H9 (cell line): ENCODE measurements around the gene GSC2. TPM values are rescaled to one million over a fixed set of nuclear protein-coding genes. Genes with fewer than 3 reads are reported as not detected.
A peak's percentile ranks its signal among the peaks of the same experiment; 100 is the strongest.

ENCODE experiments used
- DNase-seq: peaks from one replicate; pipeline ENCODE4 v3.0.0-alpha.2; 2017
- H2AFZ ChIP-seq: one replicate; pipeline ENCODE4 v1.6.1; 2013; ENCODE audit warnings: mild to moderate bottlenecking, low read length, control low read depth, moderate library complexity
- H2AK5ac ChIP-seq: 2 replicates; pipeline ENCODE4 v1.6.1; 2013; ENCODE audit warnings: low read length, control low read depth, mixed read lengths; ENCODE audit not compliant: insufficient read length
- H2BK120ac ChIP-seq: one replicate; pipeline ENCODE4 v1.6.1; 2013; ENCODE audit warnings: low read depth, mild to moderate bottlenecking, low read length, control low read depth, inconsistent platforms; ENCODE audit not compliant: poor library complexity, severe bottlenecking
- H2BK12ac ChIP-seq: 2 replicates; pipeline ENCODE4 v1.6.1; 2013; ENCODE audit warnings: low read length, control low read depth, mixed read lengths, low read depth; ENCODE audit not compliant: insufficient read length
- H2BK15ac ChIP-seq: 2 replicates; pipeline ENCODE4 v1.6.1; 2013; ENCODE audit warnings: low read depth, low read length, control low read depth
- H2BK20ac ChIP-seq: one replicate; pipeline ENCODE4 v1.6.1; 2013; ENCODE audit warnings: low read depth, mild to moderate bottlenecking, low read length, control low read depth, inconsistent platforms; ENCODE audit not compliant: poor library complexity, severe bottlenecking
- H2BK5ac ChIP-seq: 2 replicates; pipeline ENCODE4 v1.6.1; 2013; ENCODE audit warnings: low read length, control low read depth, mixed read lengths; ENCODE audit not compliant: insufficient read length
- H3K14ac ChIP-seq: 2 replicates; pipeline ENCODE4 v1.6.1; 2013; ENCODE audit warnings: low read length, control low read depth; ENCODE audit not compliant: insufficient read depth
- H3K18ac ChIP-seq: 2 replicates; pipeline ENCODE4 v1.6.1; 2013; ENCODE audit warnings: low read depth, mild to moderate bottlenecking, mixed read lengths, low read length, control low read depth; ENCODE audit not compliant: insufficient read length
- H3K23ac ChIP-seq: 2 replicates; pipeline ENCODE4 v1.6.1; 2013; ENCODE audit warnings: low read length, control low read depth, mixed read lengths, low read depth; ENCODE audit not compliant: insufficient read length
- H3K23me2 ChIP-seq: 2 replicates; pipeline ENCODE4 v1.6.1; 2013; ENCODE audit warnings: low read depth, mild to moderate bottlenecking, mixed read lengths, low read length, control low read depth; ENCODE audit not compliant: insufficient read length, poor library complexity, severe bottlenecking
- H3K27ac ChIP-seq: 2 replicates; pipeline ENCODE4 v1.5.1; 2013; ENCODE audit warnings: low read length, control low read depth, mixed read lengths, low read depth; ENCODE audit not compliant: insufficient read length
- H3K27me3 ChIP-seq: 2 replicates; pipeline ENCODE4 v1.6.1; 2013; ENCODE audit warnings: low read length, control low read depth, inconsistent platforms; ENCODE audit not compliant: insufficient read depth
- H3K4ac ChIP-seq: 2 replicates; pipeline ENCODE4 v1.6.1; 2013; ENCODE audit warnings: low read depth, mild to moderate bottlenecking, control low read depth, inconsistent platforms, low read length, moderate library complexity
- H3K4me1 ChIP-seq: 2 replicates; pipeline ENCODE4 v1.6.1; 2013; ENCODE audit warnings: low read length, control low read depth, inconsistent platforms; ENCODE audit not compliant: insufficient read depth
- H3K4me2 ChIP-seq: 2 replicates; pipeline ENCODE4 v1.6.1; 2013; ENCODE audit warnings: low read length, control low read depth, mixed read lengths; ENCODE audit not compliant: insufficient read length, insufficient read depth
- H3K56ac ChIP-seq: 2 replicates; pipeline ENCODE4 v1.6.1; 2013; ENCODE audit warnings: low read depth, mild to moderate bottlenecking, mixed read lengths, low read length, control low read depth; ENCODE audit not compliant: insufficient read length
- H3K79me1 ChIP-seq: 2 replicates; pipeline ENCODE4 v1.6.1; 2013; ENCODE audit warnings: low read depth, mild to moderate bottlenecking, moderate library complexity, low read length, control low read depth, inconsistent platforms; ENCODE audit not compliant: insufficient read depth, poor library complexity, severe bottlenecking
- H3K79me2 ChIP-seq: 2 replicates; pipeline ENCODE4 v1.6.1; 2013; ENCODE audit warnings: low read length, control low read depth, inconsistent platforms; ENCODE audit not compliant: insufficient read depth
- H3K9ac ChIP-seq: 2 replicates; pipeline ENCODE4 v1.6.1; 2013; ENCODE audit warnings: low read length, control low read depth, mixed read lengths; ENCODE audit not compliant: insufficient read length; ENCODE audit errors: extremely low read depth
- H3K9me3 ChIP-seq: one replicate; pipeline ENCODE4 v1.6.1; 2013; ENCODE audit warnings: low read depth, low read length, inconsistent platforms; ENCODE audit not compliant: control insufficient read depth
- H3T11ph ChIP-seq: one replicate; pipeline ENCODE4 v1.6.1; 2013; ENCODE audit warnings: mild to moderate bottlenecking, low read length, control low read depth, inconsistent platforms
- H4K20me1 ChIP-seq: one replicate; pipeline ENCODE4 v1.6.1; 2013; ENCODE audit not compliant: control insufficient read depth, insufficient read length, insufficient read depth
- H4K5ac ChIP-seq: 2 replicates; pipeline ENCODE4 v1.6.1; 2013; ENCODE audit warnings: low read depth, mild to moderate bottlenecking, mixed read lengths, low read length, control low read depth; ENCODE audit not compliant: insufficient read length
- H4K8ac ChIP-seq: replicated peaks from 2 replicates; pipeline ENCODE4 v1.6.1; 2013; ENCODE audit warnings: low read length, control low read depth, mixed read lengths, low read depth; ENCODE audit not compliant: insufficient read length
- H4K91ac ChIP-seq: 2 replicates; pipeline ENCODE4 v1.6.1; 2013; ENCODE audit warnings: low read depth, mild to moderate bottlenecking, moderate library complexity, mixed read lengths, low read length, control low read depth; ENCODE audit not compliant: insufficient read length
- H3K27ac Mint-ChIP-seq, 3 experiments: 2 replicates in 2 of 3; 3 replicates in 1 of 3; pipeline ENCODE4 v1.8.0; 2020 to 2021; ENCODE audit warnings: mixed read lengths in 3 of 3, mild to moderate bottlenecking in 1 of 3, moderate library complexity in 1 of 3
- H3K27me3 Mint-ChIP-seq: 2 replicates; pipeline ENCODE4 v1.8.0; 2021; ENCODE audit warnings: low read depth, mild to moderate bottlenecking, moderate library complexity, mixed read lengths
- H3K36me3 Mint-ChIP-seq, 3 experiments: 2 replicates in 2 of 3; 3 replicates in 1 of 3; pipeline ENCODE4 v1.8.0; 2020 to 2021; ENCODE audit warnings: low read depth in 3 of 3, mixed read lengths in 3 of 3; ENCODE audit not compliant: insufficient read depth in 1 of 3
- H3K4me1 Mint-ChIP-seq, 2 experiments: 2 replicates each; pipeline ENCODE4 v1.8.0; 2020; ENCODE audit warnings: mixed read lengths in 2 of 2
- H3K4me3 Mint-ChIP-seq, 2 experiments: 2 replicates in 1 of 2; 3 replicates in 1 of 2; pipeline ENCODE4 v1.8.0; 2020 to 2021; ENCODE audit warnings: mild to moderate bottlenecking in 2 of 2, mixed read lengths in 2 of 2, moderate library complexity in 1 of 2
- H3K9me3 Mint-ChIP-seq, 2 experiments: 2 replicates in 1 of 2; 3 replicates in 1 of 2; pipeline ENCODE4 v1.8.0; 2020; ENCODE audit warnings: mild to moderate bottlenecking in 2 of 2, mixed read lengths in 2 of 2, moderate library complexity in 1 of 2
- CTCF ChIP-seq: fragments of 200-600 bp; sonication (generic); conservative IDR thresholded peaks from 3 replicates; pipeline ENCODE4 v1.8.0; 2021; ENCODE audit warnings: antibody characterized with exemption, mild to moderate bottlenecking
- WGBS: extraction: QIAGEN DNeasy Blood & Tissue Kit; methylation state at CpG from one replicate; pipeline ENCODE4 v1.1.7; 2013; ENCODE audit warnings: missing lambda C conversion rate, low lambda C conversion rate, mixed read lengths; ENCODE audit not compliant: insufficient read length; ENCODE audit errors: extremely low coverage; 5-methylcytosine and 5-hydroxymethylcytosine counted together
- total RNA-seq: library from RNA; stranded (reverse); gene quantifications from 2 replicates; pipeline ENCODE4 v1.2.1, GENCODE V29; 2021

GSC2 gene
- total RNA-seq, 1 experiment from 2014 or later = 0.22 TPM

GRCh38 chr22:19103880-19104821 is 45.9 kb downstream of the GSC2 start:
- H3T11ph ChIP-seq = no peak overlapping the region
- no peak overlapping the region for H2AFZ ChIP-seq
- no peak overlapping the region for H3K9ac ChIP-seq
- no peak overlapping the region for H2BK5ac ChIP-seq
- no peak overlapping the region for H3K4me3 Mint-ChIP-seq
- no peak overlapping the region for H3K4me2 ChIP-seq
- no peak overlapping the region for H3K23ac ChIP-seq
- no peak overlapping the region for H2AK5ac ChIP-seq
- no peak overlapping the region for H3K56ac ChIP-seq
- no peaks in the 10 kb centered on the region for H3K9me3 Mint-ChIP-seq
- no peak overlapping the region for H3K18ac ChIP-seq
- H3K9me3 ChIP-seq = no peaks in the 10 kb centered on the region
- TF ChIP-seq CTCF = no peak
- no peak overlapping the region for H2BK12ac ChIP-seq
- no peak overlapping the region for H2BK120ac ChIP-seq
- H4K20me1 ChIP-seq = no peaks in the 10 kb centered on the region
- no peaks in the 10 kb centered on the region for H3K27me3 ChIP-seq
- peaks cover 0 to 4% (median 4%) of the 10 kb centered on the region in 3 experiments; a peak in 2 of 7 replicates for H3K36me3 Mint-ChIP-seq
- peaks cover 4% of the 10 kb centered on the region for H3K79me1 ChIP-seq
- no peak overlapping the region for H3K14ac ChIP-seq
- no peak overlapping the region for H2BK20ac ChIP-seq
- DNase-seq = no peak
- peak overlapping the region in 1 of 3 experiments; percentile 33; a peak in 3 of 7 replicates for H3K27ac Mint-ChIP-seq
- H4K91ac ChIP-seq = no peak overlapping the region
- H3K23me2 ChIP-seq = no peaks in the 10 kb centered on the region
- H3K4me1 Mint-ChIP-seq = peaks cover 6% of the 10 kb centered on the region in 2 experiments; a peak in 2 of 4 replicates
- H4K8ac ChIP-seq = no peak overlapping the region
- WGBS = no CpG with 5 or more reads among the region's 5 CpGs
- no peaks in the 10 kb centered on the region for H3K27me3 Mint-ChIP-seq
- peaks cover 13% of the 10 kb centered on the region; the same call in 1 of the 2 replicates for H3K79me2 ChIP-seq
- no peak overlapping the region for H3K4ac ChIP-seq
- H3K27ac ChIP-seq = no peak overlapping the region
- no peak overlapping the region for H2BK15ac ChIP-seq
- no peak overlapping the region for H4K5ac ChIP-seq
- H3K4me1 ChIP-seq = no peaks in the 10 kb centered on the region
